ENCODE data around the gene YARS1.

YARS1 gene

GRCh38 chr1:32741413-32742198, 75.6 kb downstream of the YARS1 start:
- no peak for DNase-seq

- DNase-seq, result no peak
Measured at GRCh38 chr1:32741059-32741412, 76.1 kb downstream of the YARS1 start.

GRCh38 chr1:32736812-32737791, 80.1 kb downstream of the YARS1 start:
- no peak for DNase-seq

- no peak for DNase-seq
Measured at GRCh38 chr1:32733582-32734321, 83.4 kb downstream of the YARS1 start.

- DNase-seq, result no peak
Measured at GRCh38 chr1:32729254-32730046, 87.7 kb downstream of the YARS1 start.

GRCh38 chr1:32728413-32729077, 88.6 kb downstream of the YARS1 start:
- no peak for DNase-seq

GRCh38 chr1:32727876-32728275, 89.3 kb downstream of the YARS1 start:
- DNase-seq, result no peak

- no peak for DNase-seq
Measured at GRCh38 chr1:32725615-32725982, 91.6 kb downstream of the YARS1 start.
